GM19240 (cell line): Measurements from ENCODE around the gene BPIFA2.
"Not testable (repeated sequence)": the region's sequence is repeated elsewhere in the genome, so short reads cannot be mapped to it uniquely, and the experiment has no call there.

Experiments used
- DNase-seq: peaks from one replicate; pipeline ENCODE4 v3.0.0; 2011; ENCODE audit warnings: low spot score; ENCODE audit not compliant: insufficient read length

BPIFA2 gene

DNA sequence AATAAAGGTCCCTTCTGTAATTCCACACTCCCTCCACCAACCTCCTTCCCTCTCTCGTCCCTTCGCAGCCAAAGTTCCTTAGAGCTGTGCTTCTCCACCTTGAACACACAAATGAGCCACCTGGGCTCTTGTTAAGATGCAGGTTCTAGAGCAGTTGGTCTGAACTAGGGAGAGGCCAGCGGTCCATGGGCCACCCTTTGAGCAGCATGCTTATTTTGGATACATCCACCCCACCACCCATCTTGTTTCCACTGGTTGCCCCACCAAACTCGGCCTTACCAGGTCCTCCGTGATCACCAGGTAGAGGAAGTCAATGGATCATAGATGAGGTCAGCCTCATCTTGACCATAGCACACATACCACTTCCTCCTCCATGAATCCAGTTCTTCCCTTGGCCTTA is 7.3 kb upstream of the BPIFA2 start:
- DNase-seq = no peak

DNA sequence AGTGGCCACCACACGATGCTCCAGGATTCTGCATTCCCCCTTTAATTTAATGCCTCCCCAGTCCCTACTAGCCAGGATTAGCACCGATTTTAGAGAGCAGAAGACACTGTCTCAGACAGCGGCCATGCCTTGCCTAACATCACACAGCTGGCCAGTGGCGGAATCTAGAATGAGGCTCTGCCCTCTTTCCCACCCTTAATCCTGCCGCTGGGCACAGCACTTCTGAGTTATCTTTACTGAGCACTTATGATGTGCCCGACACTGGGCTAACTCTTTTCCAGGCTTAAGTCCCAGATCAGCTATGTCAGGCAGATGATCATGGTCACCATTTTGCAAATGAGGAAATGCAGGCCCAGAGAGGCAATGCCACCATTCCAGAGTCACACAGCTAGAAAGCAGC is 5.6 kb upstream of the BPIFA2 start:
- no peak for DNase-seq

DNA sequence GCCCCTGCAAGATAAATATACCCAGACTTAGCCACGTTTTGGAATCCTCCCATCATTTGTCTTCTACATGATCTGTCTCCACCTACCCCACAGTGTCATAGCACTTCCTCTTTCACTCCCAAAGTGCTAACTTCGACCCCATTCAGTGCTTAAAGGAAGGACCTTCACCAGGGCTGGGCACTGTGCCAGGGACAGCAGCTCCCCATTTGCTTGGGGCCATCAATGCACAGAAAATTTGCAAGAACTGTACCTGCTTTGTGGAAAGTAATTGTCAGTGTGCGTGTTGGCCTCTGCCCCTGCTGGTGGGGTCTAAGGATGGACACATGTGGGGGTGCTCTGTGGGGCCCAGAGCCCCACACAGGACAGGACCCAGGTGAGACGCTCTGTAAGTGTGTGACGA is 5.2 kb upstream of the BPIFA2 start:
- DNase-seq = no peak

DNA sequence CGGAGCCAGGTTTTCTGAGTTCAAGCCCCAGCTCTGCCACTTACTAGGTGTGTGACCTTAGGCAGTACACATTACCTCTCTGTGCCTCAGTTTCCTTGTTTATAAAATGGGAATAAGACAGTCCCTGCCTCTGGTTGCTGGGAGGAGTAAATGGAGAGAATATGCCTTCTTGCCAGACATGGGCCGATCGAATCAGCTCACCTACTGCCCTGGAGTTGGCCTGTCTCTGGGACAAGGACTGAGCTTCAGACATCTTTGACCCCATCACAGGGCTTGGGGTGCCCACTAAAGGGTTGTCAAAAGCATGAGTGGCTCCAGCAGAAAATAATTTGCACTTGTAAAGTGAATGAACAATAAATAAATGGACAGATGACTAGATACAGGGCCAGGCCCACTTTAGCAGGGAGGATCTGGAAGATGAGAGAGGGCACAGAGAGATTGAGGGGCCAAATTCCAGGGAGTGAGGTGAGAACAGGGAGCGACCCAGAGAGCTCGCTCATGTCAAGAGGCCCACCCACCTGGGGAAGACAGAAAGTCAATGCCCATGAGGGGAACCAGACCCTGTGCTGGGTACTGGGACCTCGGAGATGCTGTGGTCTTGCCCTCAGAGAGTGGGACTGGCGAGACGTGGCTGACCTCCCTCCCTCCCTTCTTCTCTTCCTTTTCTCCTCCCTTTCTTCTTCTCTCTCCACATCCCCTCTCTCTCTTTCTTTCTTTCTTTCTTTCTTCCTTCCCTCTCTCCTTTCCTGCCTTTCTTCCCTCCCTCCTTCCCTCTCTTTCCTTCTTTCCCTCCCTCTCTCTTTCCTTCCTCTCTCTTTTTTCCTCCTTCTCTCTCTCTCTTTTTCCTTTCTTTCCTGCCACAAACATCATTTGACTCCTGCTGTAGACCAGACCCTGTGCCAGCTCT is 3.9 kb upstream of the BPIFA2 start:
- no peak for DNase-seq

DNA sequence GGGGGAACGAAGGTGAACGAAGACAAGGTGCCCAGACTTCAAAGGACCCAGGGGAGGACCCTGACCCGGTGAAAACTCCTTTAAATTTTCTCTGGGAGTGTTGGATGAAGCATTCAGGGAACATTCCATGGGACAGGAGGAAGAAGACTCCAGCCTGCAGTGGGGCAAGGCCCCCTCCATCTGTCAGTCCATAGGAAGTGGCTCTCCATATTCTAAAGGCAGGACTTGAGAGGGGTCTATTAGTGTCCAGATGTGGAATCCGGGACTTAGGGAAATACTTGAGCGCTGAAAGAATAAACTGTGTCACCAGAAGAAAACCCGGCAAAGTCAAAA is 3.2 kb upstream of the BPIFA2 start:
- DNase-seq = no peak

DNA sequence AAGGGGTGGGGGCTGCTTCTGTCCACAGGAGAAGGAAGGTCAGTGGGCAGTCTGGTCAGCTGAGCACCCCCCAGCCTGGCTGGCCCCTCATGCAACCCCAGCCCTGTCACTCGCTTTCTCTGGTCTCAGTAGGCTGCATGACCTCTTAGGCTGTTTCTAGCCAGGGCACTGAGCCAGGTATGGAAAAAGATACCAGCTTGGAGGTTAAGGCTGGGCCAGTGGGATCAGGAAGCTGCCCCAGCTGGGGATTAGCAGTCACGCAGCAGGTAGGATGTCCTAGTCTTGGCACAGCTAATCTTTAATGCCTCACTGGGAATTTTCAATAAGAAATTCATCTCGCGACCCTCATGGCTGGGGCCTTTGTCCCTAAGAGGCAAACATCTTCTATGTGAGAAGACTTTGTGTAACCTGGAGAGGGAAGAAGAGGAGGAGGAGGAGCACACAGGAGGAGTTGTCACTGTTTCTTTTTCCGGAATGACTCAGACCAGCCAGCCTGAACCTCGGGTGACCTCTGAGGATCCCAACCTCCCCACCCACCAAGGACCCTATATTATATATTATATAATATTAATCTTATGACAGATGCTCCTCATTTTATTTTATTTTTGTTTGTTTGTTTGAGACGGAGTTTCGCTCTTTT is 2.4 kb upstream of the BPIFA2 start:
- no peak for DNase-seq

DNA sequence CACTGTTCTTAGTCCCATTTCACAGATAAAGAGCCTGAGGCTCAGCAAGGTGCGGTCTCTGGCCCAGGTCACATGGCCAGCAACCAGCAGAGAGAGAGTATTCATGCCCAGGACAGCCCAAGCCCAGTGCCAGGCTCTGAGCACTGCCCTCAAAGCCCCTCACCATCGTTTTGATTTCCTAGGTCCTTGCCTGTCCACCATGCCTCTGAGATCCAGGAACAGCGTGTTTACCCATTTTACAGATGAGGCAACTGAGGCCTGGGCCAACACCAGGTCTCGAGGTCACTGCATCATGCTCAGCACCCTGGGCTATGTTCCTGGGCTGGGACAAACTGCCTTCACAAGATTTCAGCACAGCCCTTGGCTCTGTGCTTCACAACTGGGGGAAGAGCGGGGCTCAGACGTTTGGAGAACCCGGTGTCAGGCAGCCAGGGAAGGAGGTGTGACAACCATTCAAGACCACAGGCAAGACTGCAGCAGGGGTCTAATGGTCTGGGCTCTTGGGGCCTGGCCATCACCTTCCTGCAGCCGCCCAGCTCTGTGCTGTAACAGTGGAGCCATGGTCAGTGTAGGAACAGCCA is 1.3 kb upstream of the BPIFA2 start:
- DNase-seq = no peak

DNA sequence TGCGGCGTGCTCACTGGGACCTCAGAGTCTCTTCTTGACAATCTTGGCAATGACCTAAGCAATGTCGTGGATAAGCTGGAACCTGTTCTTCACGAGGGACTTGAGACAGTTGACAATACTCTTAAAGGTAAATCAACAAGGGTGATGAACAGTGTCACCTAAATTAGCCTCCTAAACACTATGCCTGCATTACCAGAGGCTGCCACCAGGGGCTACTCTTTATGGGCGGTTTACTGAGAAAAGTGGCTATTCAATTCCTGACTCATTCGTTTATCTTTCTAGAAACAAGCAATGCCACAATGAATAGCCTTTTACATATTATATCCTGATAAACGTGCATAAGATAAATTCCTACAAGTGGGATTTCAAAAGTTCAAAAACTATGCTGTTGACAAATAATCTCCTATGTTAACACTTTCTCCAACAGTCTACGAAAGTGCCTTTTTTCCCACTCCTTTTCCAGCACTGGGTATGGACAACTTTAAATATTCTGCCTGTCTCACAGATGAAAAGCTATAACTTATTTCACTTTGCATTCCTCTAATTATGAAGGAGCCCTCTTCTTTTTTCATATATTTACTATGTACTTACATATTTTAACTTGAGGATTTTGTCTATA is 1.3 kb downstream of the BPIFA2 start:
- DNase-seq = no peak

DNA sequence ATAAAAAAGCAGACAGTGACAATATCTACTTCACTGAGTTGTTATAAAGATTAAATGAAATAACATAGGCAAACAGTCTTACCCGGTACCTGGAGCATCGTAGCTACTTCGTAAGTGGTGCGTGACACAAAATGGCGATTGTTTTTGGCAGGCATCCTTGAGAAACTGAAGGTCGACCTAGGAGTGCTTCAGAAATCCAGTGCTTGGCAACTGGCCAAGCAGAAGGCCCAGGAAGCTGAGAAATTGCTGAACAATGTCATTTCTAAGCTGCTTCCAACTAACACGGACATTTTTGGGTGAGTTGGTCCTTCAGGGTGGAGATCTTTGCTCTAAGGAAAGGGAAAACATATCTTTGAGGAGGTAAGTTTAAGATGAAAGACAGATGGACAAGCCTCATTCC is 4.8 kb downstream of the BPIFA2 start:
- no peak for DNase-seq

DNA sequence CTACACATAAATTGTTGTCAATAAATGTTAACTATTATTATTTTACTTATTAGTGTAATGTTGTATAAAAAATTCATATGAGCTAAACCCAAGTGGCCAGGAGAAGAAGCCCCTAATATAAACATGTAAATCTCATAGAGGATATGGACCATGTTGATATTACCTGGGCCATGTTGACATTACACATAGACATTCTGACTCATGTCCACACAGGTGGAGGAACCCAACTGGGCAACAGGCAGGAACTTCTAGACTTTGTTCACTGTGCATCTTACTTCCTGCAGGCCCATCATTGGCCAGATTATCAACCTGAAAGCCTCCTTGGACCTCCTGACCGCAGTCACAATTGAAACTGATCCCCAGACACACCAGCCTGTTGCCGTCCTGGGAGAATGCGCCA is 7.2 kb downstream of the BPIFA2 start:
- DNase-seq = no peak

DNA sequence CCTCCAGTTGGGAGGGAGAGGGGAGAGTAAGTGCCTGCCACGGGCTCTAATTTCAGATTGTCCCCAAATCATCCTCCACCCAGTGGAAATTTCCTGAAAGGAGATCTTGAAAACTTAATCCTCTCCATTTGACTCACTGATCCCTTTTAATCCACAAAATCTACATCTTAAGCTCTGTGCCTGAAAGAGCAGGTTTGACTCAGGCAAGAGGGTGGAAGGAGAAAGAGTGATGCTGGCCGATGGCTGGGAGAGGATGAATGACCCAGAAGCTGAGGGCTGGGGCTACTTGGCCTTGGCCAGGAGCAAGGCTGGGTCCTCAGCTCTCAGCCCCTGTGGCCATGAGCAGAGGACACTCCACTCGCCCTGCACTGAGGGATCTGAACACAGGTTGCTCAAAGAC is 8.1 kb downstream of the BPIFA2 start:
- no peak for DNase-seq

DNA sequence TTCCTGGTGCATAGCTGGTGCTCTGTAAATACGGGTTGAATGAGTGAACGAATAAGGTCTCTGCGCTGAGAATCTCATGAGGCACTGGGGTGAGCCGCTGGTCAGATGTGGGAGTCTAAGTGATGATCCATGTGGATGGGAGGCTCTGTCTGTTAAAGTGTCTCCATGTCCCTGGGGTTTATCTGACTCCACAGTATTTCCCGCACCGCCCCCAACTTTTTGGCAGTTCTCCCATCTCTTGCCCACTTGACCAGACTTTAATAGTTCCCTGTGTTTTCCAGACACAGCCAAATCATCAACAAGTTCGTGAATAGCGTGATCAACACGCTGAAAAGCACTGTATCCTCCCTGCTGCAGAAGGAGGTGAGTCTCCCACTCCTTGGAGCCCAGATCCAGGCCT is 9.9 kb downstream of the BPIFA2 start:
- no peak for DNase-seq

DNA sequence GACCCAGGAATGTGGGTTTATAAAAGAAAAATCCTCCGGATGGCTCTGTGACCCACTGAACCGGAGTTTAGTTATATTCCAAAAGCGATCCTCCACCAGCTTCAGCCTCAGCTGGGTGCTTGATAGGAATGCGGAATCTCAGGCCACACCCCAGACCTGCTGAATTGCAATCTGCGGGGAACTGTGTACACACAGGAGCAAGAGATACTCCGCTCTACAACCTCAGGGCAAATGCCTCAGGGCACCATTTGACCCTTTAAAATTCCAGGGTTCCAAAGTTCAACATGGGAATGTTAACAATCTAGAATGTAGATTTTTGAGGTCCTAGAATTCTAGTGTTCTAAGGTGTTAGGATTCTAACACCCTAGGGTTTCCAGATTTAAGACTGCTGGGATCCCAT is 10.8 kb downstream of the BPIFA2 start:
- no peak for DNase-seq

DNA sequence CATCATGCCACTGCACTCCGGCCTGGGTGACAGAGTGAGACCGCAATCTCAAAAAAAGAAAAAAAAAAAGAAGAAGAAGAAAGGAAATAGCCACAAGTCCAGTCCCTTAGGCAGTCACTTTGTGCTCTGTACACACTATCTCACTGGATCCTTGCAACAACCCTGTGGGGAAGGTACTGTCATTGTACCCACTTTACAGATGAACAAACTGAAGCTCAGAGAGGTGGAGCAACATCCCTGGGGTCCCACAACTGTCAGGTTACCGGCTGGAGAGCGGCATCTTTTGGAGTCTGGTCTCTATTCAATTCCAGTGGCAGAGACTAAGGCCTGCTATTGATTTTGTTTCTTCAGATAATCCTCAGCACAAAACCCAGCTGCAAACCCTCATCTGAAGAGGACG is 12.2 kb downstream of the BPIFA2 start:
- DNase-seq = no peak

DNA sequence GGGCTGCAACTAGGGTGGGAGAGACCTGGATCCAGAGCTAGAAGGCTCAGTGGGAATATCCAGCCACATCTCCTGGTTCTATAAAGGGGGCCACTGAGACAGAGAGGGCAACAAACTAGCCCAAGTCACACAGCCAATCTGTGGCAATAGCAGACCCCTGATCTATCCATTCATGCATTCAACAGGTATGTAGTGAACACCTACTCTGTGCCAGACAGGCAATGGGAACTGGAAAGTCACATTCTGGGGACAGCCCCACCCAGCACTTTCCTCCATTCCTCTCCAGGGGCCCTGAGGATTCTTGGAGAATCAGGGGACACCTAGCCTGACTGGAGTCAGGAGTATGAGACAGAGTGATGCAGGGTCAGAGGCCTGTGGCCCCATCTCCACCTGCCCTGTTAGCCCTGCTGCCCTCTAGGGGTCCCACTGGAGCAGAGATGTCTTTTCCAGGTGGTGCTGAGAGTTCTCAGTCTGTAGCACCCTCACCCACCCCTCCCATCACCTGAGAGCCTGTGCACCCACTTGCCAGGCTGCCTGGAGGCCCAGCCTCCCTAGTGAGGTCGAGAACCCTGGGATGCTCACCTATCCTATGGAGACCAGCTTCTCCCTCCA is 13.6 kb downstream of the BPIFA2 start:
- DNase-seq = no peak

DNA sequence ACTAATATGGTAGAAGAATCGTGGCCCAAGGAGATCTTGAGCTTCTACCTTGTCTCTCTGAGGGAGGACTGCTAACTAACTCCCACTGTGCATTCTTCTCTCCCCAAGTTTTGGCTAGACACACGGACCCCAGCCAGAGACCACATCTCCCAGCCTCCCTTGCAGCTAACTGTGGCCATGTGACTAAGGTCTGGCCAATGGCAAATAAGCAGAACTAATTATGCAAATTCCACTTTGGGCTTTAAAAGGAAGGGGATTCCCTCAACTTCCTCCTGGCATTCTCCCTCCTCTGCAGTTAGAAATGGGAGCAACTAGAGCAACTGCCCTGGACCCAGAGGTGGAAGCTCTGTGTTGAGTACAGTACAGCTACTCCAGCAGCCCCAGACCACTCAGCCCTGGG is 15.4 kb downstream of the BPIFA2 start:
- no peak for DNase-seq

DNA sequence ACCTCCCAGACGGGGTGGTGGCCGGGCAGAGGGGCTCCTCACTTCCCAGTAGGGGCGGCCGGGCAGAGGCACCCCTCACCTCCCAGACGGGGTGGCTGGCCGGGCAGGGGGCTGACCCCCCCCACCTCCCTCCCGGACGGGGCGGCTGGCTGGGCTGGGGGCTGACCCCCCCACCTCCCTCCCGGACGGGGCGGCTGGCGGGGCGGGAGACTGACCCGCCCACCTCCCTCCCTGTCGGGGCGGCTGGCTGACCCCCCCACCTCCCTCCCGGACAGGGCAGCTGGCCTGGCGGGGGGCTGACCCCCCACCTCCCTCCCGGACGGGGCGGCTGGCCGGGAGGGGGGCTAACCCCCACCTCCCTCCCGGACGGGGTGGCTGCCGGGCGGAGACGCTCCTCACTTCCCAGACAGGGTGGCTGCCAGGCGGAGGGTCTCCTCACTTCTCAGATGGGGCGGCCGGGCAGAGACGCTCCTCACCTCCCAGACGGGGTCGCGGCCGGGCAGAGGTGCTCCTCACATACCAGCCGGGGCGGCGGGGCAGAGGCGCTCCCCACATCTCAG is 17.2 kb downstream of the BPIFA2 start:
- DNase-seq = not testable (repeated sequence)

DNA sequence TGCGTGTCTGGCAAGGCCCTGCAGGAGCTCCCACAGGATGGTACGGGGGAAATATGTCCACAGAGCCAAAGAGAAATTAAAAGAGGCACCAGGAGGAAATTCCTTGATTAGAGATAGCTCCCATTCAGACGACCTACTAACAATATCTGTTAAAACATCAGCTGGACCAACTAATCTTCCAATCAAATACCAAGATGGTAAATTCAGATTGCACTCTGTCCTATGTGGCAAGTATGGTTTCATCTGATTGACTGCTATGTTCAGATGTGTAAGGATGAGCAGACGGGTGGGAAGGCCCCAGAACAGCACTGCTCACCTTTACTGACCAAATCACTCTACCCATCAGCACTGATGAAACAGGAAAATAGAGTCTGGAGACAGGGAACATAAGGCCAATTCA is 19.5 kb downstream of the BPIFA2 start:
- no peak for DNase-seq

DNA sequence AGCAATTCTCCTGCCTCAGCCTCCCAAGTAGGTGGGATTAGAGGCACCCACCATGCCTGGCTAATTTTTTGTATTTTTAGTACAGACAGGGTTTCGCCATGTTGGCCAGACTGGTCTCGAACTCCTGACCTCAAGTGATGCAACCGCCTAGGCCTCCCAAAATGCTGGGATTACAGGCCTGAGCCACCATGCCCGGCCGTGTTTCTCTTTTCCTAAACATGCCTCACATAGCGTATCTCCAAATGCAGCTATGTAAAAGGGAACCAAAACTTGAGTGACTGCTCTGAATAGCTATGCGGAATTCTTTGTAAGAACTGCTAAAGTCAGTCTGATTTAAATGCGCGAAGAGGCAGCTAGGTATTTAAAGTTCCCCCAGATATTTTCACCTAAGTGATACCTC is 20.5 kb downstream of the BPIFA2 start:
- no peak for DNase-seq

DNA sequence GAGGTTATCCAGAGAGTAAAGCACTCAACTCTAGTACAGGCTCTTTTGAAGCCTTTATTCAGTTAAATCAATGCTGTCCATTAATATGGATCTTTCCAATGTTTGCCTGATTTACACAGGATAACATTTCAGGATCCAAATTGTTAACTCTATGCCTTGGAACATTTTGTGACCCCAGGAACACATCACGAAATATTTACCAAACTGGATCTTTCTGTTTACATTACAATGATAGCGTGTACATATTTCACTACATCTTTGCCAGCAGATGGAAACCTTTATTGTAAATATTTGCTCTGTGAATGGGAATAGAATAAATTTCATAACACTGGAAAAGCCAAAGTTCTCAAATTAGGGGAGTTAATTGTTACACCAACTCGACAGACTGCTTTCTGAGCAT is 23.5 kb downstream of the BPIFA2 start:
- no peak for DNase-seq

DNA sequence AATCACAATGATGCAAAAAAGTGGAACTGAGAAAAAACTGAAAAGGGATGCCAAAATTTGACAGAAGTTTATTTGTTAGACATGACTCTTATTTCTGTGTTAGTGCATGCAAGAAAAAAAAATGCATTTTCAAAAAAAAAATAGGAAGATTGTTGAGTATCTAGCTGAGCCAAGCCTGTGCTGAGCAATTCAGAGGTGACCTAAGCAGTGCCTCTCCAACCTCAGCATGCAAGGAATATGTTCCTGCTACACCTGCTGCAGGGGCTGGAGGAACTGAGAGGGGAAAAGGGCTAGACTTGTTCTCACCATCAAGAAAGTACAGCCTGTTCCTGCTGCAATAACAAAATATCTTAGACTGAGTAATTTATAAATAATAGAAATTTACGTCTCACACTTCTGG is 24.0 kb downstream of the BPIFA2 start:
- no peak for DNase-seq
